RKO (cell line): ENCODE measurements around the gene OR1J1.

ENCODE experiments used
- DNase-seq: peaks from one replicate; pipeline ENCODE4 v3.0.0-alpha.2; 2016; ENCODE audit warnings: low spot score

OR1J1 gene

DNA sequence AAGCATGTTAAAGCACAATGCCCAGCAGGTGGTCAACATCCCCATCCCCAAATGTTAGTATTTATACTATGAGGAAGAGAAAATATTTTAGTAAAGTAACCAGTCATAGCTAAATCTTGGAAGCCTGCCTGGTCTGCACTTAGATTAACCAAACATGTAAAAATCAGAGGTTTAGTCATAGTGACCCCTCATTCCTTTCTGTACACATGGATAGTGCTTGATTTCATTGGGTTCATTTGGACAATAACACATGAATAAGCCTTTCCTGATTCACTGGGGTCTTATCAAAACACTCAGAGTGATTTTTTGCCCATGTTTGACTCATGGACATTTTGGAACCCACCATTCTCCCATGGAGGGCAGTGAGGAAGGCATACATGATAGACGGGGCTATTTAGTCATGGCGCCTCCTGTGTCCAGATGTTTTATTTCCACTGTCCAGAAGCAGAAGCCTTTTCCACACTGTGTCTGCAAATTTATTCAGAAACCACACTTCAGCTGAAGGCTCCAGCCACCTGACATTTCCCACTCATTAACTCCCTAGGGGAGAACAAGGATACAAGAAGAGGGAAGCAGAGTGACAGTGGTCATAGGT, 32.5 kb downstream of the OR1J1 start:
- no peak for DNase-seq

DNA sequence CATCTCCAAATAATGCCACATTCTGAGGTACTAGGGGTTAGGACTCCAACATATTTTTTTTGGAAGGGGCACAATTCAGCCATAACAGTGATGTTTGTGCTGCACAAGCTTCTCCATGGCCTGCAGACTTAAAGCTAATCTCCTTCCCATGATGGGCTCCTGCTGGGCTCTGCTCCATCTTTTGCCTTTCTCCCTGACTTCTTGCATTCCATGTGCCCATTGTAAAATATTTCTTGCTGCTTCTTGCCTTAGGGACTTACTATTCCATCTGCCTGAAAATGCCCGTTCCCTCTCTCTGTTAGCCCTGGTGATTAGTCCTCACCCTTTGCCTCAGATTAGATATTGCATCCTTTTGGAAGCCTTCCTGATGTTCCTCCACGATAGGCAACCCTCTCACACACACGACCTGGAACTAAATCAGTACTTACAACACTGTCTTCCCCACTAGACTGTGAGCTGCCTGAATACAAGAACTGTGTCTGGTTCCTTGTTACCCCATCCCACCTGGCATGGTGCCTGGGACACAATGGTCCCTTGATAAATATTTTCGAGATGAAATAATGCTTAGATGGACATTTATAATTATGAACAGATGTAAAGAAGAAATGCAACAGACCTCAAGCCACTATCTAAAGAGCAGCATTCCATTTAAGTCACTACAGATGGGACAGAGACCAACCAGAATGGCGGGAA, 33.5 kb downstream of the OR1J1 start:
- no peak for DNase-seq

DNA sequence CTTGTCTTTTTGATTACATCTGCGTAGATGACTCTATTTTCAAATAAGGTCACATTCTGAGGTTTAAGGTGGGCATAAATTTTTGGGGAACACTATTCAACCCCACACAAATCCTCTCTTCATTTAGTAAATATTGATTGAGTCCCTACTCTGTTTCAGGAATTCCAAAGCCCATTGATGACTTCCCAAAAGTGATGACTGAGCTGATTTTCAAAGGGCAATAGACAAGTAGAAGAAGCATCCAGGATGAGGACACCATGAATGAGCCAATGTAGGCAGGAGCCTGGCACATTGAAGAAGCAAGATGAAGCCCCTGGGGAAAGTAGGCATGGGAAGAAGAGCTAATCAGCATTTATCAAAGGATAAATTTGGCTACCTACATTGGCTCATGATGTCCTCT, 35.2 kb downstream of the OR1J1 start:
- no peak for DNase-seq
